AG04449 (cell line): ENCODE measurements around the gene LIMCH1.

Experiments
- CTCF ChIA-PET: fragments of 350-600 bp; formaldehyde crosslinking; extraction: SDS; loops from one replicate; lab custom pipeline; 2021; ENCODE audit warnings: antibody characterized with exemption; lab: Yijun Ruan, JAX
- POLR2A ChIA-PET: fragments of 400-600, 350-600 bp; formaldehyde crosslinking; extraction: SDS; loops from one replicate; lab custom pipeline; 2020; ENCODE audit warnings: antibody characterized with exemption, inconsistent platforms; lab: Yijun Ruan, JAX
- DNase-seq: peaks from one replicate; pipeline ENCODE4 v3.0.0-alpha.2; 2010; ENCODE audit warnings: low read depth, low spot score
- H3K4me3 ChIP-seq: 2 replicates; pipeline ENCODE4 v1.5.1; 2011; ENCODE audit warnings: low read depth, mild to moderate bottlenecking, control low read depth, low read length
- TF ChIP-seq, protein P1 (sequence below): IDR thresholded peaks from one replicate; pipeline ENCODE4 v1.5.1; 2011; ENCODE audit warnings: mild to moderate bottlenecking, moderate library complexity, low read length, control low read depth, inconsistent platforms; ENCODE audit not compliant: insufficient read depth; ENCODE audit errors: missing control alignments

LIMCH1 gene

DNA sequence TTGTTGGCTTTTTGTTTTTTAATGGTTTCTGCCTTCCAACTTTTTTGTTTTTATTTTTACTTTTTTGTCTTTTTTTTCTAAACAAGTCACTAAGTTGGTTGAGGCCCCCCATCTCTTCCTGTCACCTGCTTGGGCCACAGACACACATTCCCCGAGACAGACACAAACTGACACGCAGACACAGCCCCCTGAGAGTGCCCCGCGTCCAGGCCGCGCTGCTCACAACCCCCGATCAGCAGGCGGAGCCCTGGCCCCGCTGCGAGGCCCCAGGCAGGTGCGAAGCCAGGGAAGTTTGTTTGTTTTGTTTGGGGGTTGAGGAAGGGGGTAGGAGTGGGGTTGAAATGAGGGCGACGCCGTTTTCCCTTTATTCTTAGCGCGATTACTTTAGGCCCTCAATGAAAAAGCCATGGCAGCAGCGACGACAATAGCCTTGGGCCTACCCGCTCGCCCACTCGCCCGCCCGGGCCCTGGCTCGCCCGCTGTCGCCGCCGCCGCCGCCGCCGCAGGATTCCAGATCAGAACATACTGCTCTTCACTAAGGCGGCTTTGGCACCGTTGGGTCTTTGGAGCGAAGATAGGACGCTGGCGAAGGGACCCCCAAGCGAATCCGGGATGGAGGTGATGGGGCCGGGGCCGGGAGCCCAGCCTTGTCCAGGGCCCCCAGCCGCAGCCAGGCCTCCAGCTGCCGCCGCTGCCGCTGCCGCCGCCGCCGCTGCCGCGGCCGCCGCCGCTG is 207.5 kb downstream of the LIMCH1 start:
- POLR2A ChIA-PET = no interaction called here
- TF ChIP-seq, protein P1, sequence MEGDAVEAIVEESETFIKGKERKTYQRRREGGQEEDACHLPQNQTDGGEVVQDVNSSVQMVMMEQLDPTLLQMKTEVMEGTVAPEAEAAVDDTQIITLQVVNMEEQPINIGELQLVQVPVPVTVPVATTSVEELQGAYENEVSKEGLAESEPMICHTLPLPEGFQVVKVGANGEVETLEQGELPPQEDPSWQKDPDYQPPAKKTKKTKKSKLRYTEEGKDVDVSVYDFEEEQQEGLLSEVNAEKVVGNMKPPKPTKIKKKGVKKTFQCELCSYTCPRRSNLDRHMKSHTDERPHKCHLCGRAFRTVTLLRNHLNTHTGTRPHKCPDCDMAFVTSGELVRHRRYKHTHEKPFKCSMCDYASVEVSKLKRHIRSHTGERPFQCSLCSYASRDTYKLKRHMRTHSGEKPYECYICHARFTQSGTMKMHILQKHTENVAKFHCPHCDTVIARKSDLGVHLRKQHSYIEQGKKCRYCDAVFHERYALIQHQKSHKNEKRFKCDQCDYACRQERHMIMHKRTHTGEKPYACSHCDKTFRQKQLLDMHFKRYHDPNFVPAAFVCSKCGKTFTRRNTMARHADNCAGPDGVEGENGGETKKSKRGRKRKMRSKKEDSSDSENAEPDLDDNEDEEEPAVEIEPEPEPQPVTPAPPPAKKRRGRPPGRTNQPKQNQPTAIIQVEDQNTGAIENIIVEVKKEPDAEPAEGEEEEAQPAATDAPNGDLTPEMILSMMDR = no peak
- H3K4me3 ChIP-seq = no peak overlapping the region
- DNase-seq = no peak
- CTCF ChIA-PET = no interaction called here

DNA sequence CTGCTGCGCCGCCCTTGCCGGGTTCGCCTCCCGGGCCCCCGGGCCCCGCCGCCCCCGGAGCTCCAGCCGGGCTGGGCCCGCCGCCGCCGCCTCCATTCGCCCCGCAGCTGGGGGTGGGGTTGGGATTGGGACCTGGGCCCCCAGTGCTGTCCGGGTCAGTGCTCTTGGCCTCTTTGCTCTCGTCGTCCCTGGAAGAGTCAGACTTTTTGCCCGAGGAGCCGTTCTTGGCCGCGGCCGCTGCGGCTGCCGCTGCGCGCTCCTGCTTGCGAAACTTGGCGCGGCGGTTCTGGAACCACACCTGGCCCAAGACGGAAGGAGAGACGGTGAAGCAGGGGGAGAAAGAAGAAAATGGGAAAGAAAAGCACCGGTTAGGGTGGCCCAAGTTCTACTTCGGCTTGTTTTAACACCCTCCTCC is 208.1 kb downstream of the LIMCH1 start:
- POLR2A ChIA-PET = no interaction called here
- TF ChIP-seq, protein P1 = no peak
- CTCF ChIA-PET = no interaction called here
- DNase-seq = no peak
- H3K4me3 ChIP-seq = no peak overlapping the region

DNA sequence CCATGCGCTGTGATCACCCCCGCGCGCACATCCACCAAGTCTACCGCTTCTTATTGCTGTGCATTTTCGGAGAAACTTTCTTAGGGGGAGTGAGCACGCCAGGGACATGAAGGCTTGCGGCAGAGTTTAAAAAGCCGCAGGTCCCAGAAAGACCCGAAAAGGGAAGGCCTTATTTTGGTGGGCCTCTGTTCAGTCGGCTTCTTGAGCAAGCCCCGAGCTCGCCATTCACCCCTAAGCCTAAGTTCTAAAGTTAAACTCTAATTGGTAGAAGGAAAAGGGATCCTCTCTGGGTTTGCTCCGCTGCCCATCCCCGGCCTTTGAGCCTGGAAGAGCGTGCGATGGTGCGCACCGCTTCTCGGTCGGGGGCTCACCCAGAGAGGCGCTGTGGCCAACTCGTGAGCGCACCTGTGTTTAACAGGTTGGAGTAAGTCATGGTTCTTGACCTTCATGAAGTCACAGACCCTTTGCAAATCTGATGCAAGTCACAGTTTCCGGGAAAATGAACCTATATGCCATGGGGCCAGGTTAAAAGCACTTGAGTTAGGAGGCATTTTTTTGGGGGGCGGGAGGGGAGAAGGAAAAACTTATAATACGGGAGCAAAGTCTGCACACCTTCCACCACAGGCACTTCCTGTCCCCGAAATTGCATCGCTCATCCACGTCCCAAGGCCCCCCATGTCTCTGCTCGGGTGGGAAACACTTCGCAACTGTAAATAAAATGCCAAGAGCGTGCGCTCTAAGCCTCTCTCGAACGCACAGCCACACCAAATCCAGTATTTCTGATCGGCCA is 208.7 kb downstream of the LIMCH1 start:
- CTCF ChIA-PET = no interaction called here
- H3K4me3 ChIP-seq = no peak overlapping the region
- POLR2A ChIA-PET = no interaction called here
- TF ChIP-seq, protein P1 = no peak
- no peak for DNase-seq

DNA sequence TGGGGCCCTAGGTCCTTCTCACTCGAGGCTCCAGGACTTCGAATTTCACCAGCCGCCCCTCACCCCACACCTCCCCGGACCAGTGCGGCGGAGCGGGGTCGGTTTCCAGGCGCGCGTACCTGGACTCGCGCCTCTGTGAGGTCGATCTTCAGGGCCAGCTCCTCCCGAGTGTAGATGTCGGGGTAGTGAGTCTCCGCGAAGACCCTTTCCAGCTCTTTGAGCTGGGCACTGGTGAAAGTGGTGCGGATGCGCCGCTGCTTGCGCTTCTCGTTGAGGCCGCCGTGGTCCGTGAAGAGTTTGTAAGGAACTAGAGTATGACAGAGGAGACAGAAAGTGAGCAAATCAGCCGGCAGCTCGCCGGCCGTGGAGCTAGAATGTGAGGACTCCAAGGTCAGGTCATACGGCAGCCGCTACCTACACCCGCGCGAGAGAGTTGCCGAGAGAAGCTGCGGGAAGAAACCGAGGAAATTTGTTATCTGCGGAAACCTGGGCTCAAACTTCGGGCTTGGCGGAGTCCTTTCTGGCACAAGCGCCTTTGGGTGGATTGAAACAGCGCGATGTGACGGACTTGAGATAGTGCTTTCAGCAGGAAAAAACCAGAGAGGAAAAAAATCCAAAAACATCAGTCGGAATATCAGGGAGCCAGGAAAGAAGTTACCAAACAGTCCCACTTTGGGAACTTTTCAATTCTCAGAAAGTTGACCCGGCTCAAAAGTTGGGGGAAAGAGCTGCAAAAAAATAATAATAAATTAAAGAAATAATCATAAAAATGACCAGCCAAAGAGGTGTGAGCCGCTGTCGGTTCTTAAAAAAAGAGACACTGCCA is 209.5 kb downstream of the LIMCH1 start:
- no peak for DNase-seq
- H3K4me3 ChIP-seq = no peak overlapping the region
- TF ChIP-seq, protein P1 = no peak
- ChIA-PET POLR2A (no interaction called here), CTCF (interaction anchor here (0.7 to 1.5 kb wide), 2 partner anchors 54 to 136 kb away, joined by 3 to 5 read pairs; no protein-coding TSS in a partner anchor)

DNA sequence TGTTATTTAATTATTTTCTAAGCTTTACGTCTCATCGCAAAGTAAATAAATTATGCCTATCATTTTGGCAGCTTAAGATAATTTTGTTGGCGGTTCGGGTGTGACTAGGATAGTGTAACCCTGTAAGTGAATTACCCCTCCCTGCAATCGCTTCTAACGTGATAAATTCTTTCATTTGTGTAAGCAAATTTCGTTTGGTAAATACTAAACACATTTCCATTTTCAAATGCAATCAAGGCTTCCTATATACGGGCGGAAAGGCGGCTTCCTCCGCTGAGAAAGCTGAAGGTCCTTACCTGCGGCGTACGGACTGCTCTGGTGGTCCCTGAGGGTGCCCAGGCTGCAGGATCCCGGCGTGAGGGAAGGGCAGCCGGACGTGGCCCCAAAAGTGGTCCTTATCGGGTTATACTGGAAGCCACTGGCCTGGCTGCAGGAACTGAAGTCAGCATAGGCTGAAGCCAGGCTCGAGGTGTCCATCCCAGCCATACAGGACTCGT is 210.2 kb downstream of the LIMCH1 start:
- POLR2A ChIA-PET = interaction anchor here (0.6 kb wide), 1 partner anchor 11 kb away, joined by 3 read pairs; no protein-coding TSS in a partner anchor
- TF ChIP-seq, protein P1 = no peak
- no peak overlapping the region for H3K4me3 ChIP-seq
- CTCF ChIA-PET = interaction anchor here (0.7 to 1.5 kb wide), 2 partner anchors 55 to 135 kb away, joined by 3 to 5 read pairs; no protein-coding TSS in a partner anchor
- no peak for DNase-seq
